HS-27A (cell line): ENCODE data around the gene A2M.

Source experiments
- DNase-seq: peaks from one replicate; pipeline ENCODE4 v3.0.0-alpha.2; 2012; ENCODE audit warnings: low read depth, missing footprints

Gene A2M

DNA sequence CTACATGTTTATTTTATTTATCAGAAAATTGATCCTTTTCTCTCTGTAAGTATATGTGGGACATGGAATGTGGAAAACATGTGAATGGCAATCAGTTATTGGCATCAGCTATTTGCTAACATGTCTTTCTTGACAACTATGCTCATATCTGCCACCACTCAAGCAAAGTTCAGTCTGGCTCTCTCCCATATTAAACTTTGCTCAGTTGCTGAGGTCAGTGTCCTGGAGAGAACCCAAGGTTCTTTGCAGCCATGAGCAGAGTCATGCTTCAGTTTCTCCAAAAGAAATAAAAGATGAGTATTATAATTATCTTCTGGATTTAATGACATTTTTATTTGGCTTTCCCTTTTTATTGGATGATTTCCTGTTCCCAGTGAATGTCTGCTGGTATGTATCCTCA, 42.6 kb downstream of the A2M start:
- no peak for DNase-seq

DNA sequence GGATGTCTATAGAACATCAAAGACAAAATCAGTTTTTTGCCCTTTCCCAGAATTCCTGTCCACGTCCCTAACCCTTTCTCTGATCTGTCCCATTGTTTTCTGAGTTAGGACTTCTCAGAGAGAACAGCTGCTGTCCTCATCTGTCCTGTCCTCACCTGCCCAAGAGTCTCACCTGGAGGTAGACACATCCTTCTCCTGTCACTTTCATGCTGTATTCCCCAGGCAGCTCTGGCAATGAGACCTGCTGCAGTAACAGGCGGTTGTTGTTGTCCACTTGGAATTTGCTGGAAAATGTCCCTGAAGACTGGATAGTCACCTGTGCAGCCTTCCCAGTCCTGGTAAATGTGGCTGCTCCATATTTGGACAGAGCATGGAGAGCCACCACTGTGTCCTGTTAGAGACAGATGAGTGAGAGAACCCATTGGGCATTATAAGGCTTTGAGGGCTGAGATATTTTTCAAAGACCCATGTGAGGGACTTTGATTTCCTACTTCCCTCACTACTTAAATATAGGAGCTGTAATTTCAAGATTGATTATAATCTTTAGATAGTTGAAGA, 43.2 kb downstream of the A2M start:
- no peak for DNase-seq

DNA sequence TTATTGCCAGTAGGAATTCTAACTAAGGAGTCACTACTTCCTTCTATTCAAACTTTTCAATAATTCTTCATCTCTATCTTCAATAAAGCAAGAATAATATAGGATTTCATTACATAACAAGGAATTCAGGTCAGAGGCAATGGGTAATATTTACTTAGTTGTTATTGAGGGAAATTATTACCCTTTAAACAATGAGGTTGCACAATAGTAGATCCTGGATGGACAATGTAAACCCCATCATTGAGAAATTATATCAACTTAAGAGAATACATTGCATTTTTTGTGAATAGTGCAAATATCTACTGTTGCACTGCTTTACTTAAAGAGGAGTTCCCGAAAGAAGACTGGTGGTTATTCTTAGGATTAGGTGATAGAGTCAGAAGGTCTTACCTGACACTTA, 43.8 kb downstream of the A2M start:
- no peak for DNase-seq

DNA sequence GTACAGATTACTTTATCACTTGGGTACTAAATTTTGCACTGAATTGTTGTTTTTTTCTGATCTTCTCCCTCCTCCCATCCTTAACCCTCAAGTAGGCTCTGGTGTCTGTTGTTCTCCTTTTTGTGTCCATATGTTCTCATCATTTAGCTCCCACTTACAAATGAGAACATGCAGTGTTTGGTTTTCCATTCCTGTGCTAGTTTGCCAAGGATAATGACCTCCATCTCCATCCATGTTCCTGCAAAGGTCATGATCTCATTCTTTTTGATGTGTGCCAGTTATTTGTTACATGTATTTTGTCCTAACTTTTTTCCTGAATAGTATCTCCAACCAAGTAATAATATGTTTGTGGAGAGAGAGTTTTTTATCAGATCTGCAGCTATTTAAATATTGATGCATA, 44.2 kb downstream of the A2M start:
- no peak for DNase-seq

DNA sequence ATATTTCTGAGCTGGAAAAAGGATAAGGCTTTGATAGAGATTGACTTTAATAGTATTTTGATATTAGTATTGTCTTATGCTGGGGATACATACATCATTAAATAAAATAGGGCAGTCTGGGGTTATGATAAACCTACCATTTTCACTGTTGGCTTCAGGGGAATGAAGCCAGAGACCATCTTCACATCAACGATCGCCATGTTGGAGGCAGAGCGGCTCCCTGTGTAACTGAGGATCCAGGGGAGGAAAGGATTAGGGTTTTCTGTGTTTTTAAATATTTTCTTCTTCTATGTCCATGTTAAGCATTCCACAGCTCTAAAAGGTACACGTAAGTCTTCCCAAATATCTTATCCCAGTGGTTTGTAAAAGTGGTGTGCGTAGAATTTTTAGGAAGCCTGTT, 45.4 kb downstream of the A2M start:
- DNase-seq: no peak

DNA sequence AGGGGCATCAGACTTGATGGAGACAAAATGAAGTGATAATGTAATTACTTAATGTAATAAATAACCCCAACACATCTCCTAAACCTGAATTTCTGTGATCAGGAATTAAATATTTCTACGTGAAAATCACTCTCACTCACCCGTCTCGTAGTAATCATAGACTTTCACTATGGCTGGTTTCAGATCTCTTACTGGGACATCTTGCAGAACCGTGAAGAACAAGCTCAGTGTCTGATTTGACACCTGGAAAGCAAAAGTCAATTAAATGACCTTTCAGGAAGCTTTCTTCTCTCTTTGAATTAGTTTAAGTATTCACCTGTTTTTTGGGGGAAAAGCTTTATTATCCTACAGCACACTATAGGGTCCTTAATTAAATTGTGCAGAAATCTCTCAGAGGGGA, 47.1 kb downstream of the A2M start:
- no peak for DNase-seq

DNA sequence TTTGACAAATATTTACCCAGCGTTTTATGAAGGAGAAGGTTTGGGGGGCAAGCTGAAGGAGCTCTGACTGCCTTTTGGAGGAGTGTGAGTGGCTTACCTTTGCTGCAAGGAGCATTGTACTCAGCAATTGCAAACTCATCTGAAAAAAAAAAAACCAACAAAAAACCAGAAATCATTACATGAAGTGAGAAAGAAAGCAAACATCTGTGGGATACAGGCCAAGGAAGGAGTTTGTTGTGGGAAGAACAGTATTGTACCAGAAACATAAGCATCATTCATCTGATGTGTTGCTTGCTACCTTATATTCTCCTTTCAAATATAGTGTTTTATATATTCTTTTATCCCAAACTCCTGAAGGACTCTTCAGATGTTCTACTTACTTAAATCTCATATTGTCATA, 47.6 kb downstream of the A2M start:
- DNase-seq: no peak

DNA sequence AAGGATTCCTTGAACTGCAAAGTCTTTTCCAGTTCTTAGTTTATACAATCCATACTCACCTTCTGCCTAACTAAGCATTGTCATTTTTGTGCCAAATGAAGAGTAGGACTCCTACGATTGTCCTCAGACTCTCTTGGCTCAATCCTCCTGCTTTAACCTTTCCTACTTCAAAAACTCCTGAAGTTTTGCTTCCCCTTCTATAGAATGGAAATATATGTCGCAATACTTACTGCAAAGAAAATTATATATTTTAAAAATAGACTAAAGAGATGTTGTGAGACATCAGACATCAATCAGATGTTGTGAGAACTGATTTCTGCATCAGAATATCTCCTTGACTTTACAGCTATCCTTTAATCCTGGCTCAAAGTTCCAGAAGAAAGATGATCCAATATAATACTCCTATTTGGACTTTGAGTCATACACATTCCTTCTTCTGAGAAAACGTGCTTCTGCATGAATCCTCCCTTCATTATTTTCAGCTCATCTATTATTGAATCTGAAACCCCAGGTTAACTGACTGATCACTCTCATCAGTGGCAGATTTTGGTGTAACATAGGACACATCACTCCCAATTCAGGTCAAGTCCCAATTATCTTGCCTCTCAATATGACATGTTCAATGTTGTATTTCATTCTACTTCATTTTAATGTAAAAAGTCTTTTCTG, 48.8 kb downstream of the A2M start:
- no peak for DNase-seq

DNA sequence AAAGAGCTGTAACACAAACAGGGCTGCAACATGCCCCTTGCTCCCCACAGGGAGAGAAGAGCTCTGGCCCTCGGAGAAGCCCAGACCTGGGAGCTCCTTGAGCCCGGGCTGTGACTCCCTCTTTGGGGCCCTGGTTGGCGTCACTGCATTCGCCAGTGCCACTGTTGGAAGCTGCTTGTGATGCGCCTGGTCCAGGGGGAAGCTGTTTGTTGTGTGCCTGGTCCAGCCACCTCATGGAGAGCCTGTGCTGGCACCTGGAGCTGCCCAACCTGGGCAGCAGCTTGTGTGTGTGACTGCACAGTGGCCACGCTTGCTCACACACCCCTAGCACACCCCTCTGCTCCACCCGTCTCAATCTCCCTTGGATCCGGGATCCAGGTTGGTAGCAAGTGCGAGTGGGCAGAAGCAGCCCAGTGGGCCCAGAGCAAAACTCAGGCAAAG, 49.5 kb downstream of the A2M start:
- no peak for DNase-seq

DNA sequence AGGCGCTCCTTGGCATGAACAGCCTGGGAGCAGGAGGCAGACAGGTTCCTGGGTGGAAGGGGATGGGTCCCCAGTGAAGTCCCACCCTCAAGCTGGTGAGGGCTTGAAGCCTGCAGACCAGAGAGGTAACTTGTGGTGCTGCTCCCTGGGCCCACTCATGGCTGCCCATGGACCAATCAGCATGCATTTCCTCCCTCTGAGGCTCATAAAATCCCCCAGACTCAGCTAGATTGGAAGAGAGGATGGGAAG, 50.2 kb downstream of the A2M start:
- DNase-seq: no peak

DNA sequence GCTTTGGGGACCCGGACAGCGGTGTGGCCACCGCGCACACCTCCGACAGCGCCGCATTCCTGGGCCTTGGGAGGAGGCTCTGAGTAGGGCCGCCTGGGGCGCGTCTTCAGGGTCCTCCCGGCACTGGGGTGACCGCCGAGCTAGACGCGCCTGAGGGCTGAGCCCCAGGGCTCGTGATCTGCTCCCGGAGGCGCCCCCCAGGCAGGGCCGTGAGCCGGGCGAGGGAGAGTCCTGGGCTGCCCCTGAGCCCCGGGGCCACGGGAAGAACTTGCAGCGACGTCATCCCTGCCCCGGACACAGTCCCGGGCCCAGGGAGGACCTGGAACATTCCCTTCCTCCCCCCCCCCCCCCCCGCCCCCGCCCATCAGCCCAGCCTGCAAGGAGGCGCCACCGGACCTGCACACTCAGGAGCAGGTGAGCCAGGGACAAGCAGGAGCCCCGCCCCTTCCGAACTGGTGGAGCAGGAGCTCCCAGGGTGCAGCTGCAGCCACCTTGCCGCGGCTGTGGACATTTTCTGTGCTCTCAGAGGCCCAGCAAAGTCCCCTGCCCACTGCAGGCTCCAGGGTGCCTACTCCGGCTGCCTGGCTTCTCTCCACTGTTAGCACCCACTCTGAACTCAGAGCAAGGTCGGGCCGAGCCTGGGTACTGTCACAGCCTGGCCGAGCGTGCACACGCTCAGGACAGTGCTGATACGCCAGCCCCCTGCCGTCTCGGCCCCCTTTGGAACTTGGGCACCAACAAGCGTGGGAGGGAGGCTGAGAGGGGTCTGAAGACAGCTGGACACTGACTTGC, 50.7 kb downstream of the A2M start:
- no peak for DNase-seq

DNA sequence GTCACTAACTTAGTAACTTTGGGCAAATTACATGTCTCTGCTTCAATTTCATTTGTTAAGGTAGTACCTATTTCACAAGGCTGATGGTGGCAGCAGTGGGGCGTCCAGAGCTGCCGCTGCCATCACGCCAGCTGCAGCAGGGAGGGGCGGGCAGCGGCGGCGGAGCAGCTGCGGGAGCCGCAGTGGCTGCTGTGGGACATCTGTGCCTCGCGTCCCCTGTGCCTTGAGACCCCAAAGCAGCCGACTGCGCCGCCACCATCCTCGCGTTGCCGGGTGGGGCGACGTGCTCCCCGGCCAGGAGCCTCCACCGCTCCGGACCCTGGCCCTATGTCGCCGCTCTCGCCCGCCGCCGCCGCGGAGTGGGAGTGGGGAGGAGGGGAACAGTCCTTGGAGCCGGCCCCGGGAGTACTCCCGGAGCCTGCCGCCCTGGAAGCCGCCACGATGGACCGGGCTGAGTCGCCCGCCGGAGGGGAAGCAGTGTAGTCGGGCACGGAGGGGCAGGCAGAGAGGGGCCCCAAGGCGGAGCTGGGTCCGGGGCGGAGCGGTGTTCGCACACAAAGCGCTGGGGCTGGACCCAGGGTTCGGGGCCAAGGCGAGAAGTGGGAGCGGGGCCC, 51.4 kb downstream of the A2M start:
- DNase-seq: no peak

DNA sequence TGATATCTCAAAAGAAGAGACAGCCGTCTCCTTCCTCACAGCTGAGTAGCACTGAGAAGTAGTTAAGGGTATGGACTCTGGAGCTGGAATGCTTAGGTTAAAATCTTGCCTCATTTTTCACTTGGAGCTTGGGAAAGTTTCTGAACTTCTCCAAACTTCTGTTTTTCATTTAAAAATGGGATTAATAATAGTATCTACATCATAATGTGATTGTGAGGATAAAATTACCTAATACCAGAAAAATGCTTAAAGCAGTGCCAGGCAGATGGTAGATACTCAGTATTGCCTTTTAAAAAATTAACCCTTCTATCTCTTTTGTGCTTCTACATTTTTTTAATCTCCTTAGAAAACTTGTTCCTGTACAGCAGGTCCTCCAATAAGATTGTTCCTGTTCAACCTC, 63.1 kb downstream of the A2M start:
- no peak for DNase-seq

DNA sequence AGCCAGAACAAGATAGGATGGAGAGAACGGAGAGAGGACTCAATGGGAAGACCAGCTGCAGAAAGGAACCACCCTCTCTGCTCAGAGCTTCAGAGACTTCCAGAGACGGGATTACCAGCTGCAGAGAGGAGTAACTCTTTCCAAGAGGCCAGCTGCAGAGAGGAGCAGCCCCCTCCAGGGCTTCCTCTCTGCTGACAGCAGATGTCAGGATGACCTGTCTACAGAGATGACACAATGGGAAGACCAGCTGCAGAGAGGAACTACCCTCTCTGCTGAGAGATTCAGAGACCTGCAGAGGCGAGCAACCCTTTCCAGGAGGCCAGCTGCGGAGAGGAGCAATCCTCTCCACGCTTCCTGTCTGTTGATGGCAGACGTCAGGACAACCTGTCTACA, 64.6 kb downstream of the A2M start:
- no peak for DNase-seq

DNA sequence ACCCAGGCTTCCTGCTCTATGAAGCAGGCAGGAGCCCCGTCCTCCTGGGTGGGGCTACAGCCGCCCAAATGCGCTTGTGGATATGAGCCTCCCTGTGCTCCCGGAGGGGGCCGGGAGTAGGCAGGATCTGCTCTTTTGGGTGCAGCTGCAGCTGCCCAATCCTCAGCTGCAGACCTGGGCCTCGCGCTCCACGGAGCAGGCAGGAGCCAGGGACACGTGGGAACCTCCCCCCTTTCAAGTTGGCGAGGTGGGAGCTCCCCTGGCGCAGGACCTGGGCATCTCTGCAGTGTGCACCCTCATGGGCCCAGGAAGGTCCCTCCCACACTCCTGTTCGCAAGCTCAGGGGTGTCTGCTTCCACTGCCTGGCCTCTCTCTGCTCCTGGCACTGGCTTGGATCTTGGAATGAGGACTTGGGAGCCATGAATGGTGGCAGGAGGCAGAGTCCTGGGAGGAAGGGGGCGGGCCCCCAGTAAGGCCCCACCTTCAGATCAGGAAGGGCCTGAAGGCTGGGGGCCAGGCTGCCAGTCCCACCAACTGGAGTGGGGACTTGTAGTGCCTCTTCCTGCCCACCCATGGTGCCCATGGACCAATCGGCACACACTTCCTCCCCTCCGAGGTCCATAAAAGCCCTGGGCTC, 65.1 kb downstream of the A2M start:
- no peak for DNase-seq

DNA sequence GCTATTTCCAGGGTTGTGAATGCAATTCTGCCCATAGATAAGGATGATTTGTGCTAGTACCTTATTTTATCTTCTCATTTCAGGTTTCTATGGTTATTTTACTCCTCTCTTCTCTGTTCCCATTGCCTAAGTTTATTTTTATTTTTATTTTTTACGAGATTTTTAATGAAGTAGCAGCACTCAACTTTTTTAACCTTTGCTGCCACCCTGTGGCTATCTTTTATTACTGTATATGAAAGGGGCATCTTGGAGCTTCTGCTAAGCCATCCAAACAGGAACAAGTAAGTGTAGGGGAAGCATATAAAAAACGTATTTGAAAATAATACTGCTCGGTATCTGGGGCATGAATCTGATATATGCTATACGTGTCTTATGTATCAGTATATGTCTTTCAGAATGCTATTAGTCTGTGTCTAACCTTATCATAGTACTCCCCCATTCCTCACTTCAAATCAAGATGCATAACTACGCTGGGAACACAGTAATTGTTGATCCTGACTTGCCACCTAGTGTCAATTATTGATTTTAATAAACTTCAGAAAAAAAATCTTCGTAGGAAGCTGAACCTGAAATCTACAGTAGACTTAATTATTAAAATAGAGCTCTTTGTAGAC, 66.1 kb downstream of the A2M start:
- peak; percentile 15 for DNase-seq

DNA sequence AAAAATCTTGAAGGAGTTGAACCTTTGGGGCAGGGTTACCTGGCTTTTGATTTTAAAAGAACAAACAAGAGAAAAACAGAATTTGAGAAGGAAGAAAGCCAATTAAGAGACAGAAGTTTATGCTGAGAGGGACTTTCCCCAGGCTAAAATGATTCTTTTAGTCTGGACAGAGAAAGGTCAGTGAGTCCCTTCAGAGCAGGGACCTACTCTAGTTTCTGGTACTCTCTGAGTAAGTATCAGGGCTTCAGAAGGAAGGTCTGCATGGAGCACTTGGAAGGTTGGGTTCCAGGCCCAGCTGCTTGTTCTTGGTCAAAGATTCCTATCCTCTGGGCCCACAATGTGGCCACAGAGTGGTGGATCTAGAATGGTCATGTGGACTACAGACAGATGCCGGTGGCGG, 66.8 kb downstream of the A2M start:
- no peak for DNase-seq

DNA sequence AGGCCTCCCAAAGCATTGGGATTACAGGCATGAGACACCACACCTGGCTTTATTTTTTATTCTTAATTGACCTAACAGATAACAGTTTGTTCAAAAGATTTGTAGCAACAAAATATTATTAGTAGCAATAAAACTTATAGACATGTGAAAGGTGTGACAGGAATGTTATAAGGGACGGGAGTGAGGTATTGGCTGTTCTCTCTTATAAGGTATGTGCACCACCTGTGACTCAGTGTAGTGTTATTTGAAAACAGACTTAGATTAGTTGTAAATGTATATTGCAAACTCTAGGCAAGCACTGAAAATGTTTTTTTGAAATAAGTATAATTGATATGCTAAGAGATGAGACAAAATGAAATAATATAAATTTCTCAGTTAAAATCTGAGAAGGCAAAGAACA, 68.6 kb downstream of the A2M start:
- DNase-seq: no peak

DNA sequence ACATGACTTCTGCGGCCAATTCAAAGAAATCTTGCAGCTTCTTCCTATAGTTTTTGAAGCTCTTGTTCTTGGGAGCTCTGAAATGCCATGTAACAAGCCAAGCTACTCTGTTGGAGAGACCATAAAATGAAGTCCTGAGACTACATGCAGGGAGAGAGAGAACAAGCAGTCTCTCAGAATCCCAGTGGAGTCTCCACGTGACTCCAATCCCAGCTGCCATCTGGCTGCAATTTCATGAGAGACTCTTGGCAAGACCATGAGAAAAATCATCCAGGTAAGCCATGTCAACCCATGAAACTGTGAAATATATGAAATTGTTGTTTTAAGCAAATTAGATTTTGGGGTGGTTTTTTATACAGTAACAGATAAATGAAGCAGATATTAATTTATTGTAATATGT, 72.0 kb downstream of the A2M start:
- no peak for DNase-seq

DNA sequence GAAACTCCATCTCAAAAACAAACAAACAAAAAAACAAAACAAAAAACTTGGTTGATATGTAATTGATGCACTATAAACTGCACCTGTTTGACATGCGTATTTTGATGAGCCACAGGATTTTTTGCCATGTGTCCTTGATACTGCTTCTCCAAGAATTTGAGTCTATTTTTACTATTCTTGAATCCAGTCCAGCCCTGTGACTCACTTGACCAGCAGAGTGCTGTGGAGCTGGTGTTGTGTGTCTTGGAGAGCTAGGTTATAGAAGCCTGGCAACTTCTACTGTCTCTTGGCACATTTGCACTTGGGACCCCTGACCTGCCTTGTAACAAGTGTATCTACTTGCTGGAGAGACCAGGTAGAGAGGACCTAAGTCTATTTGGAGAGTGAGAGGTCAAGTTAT, 74.4 kb downstream of the A2M start:
- DNase-seq: no peak

DNA sequence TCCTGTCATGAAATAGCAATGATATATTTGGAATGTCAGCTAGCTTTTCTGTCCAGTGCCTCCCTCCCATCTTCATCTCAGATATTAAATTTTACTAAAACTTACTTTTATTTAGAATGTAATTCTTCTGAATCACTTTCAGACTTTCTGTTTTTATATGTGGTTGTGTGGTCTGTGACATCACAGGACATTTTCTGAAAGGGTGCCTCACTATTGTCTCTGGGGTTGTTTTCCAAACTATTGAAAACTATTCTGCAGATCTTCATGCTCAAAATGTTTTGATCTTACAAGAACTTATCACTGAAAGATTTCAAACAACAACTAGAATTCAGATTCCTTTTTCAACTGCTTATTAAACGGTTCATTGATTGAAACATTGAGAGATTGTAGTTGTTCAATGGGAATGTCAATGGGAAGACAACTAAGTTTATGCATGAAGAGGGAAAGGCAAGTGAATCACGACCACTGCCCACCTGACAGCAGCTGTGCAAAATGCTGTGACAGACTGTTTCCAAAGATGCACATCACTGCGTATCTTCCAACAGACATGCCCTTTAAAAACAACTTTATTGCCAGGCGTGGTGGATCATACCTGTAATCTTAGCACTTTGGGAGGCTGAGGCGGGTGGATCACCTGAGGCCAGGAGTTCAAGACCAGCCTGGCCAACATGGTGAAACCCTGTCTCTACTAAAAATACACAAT, 75.1 kb downstream of the A2M start:
- no peak for DNase-seq

DNA sequence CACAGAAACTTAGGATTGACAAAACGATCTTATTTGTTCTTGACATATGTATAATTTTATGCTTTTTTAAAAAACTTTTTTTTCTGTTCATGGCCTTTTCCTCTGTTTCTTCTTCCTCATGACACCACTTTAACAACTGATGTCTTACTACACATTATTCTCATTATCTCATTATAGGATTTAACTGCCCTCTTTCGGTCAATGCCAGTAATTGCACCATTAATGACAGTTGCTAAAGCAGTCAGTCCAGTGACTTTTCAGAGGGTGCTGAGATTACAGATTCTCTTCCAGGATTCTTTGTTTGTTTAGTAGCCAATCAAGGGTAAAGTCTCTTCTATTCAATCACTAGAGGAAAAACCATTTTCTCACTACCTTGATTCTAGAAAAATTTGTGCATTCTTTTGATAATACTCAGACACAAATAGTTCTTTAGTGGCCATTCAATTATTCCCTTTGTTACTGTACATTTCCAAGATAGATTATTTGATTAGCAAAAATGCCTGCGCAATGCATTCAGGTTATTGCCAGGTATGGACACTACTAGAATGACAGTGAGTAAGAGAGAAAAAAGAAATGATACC, 76.2 kb downstream of the A2M start:
- no peak for DNase-seq
